GM19025 (cell line): ENCODE measurements around the gene OR51E1.

ENCODE experiments used
- ATAC-seq: cut with Tn5 transposase; IDR thresholded peaks from one replicate; pipeline ENCODE4 v1.9.1; 2021; ENCODE audit warnings: mild to moderate bottlenecking, low read depth, moderate library complexity; ENCODE audit not compliant: unreplicated experiment

OR51E1 gene

GRCh38 chr11:4643682-4644081 lies at the start of gene OR51E1:
Gene OR51E1 (plus strand): TSS chr11:4643982. CDS start chr11:4652527, 8,545 bp downstream.
- ATAC-seq, result no peak

GRCh38 chr11:4605057-4605456 lies 38.7 kb upstream of the OR51E1 start:
- no peak for ATAC-seq

- no peak for ATAC-seq
These were observed 37.4 kb upstream of the OR51E1 start for GRCh38 chr11:4606231-4607015.

- ATAC-seq, result no peak
These were observed 36.7 kb upstream of the OR51E1 start for GRCh38 chr11:4607096-4607495.

GRCh38 chr11:4607781-4608666 lies 35.8 kb upstream of the OR51E1 start, which contains the start of gene TRIM68:
Gene TRIM68 (minus strand): TSS chr11:4608231. CDS start chr11:4605504, 2,727 bp downstream.
- ATAC-seq, result peak; percentile 100

GRCh38 chr11:4610258-4610935 lies 33.4 kb upstream of the OR51E1 start:
- ATAC-seq, result no peak

- ATAC-seq, result no peak
These were observed 31.8 kb upstream of the OR51E1 start for GRCh38 chr11:4611986-4612385.

- no peak for ATAC-seq
These were observed 27.8 kb upstream of the OR51E1 start for GRCh38 chr11:4615856-4616444.

- no peak for ATAC-seq
These were observed 24.3 kb upstream of the OR51E1 start for GRCh38 chr11:4619514-4619913.

- no peak for ATAC-seq
These were observed 17.3 kb upstream of the OR51E1 start for GRCh38 chr11:4626207-4627099.

- ATAC-seq, result no peak
These were observed 7.6 kb upstream of the OR51E1 start for GRCh38 chr11:4636136-4636535.

- ATAC-seq, result peak; percentile 89
These were observed 6.7 kb upstream of the OR51E1 start, which contains the start of gene OR51D1 for GRCh38 chr11:4636962-4637661. Gene OR51D1 (plus strand): TSS chr11:4637477. CDS start chr11:4639791, 2,314 bp downstream.

GRCh38 chr11:4637662-4638047 lies 6.1 kb upstream of the OR51E1 start:
- ATAC-seq, result no peak

GRCh38 chr11:4639931-4640330 lies 3.9 kb upstream of the OR51E1 start:
- no peak for ATAC-seq

GRCh38 chr11:4641501-4641900 lies 2.3 kb upstream of the OR51E1 start:
- no peak for ATAC-seq

- ATAC-seq, result no peak
These were observed 1.7 kb upstream of the OR51E1 start for GRCh38 chr11:4642043-4642442.

GRCh38 chr11:4643076-4643475 lies 706 bp upstream of the OR51E1 start:
- no peak for ATAC-seq

- no peak for ATAC-seq
These were observed 451 bp downstream of the OR51E1 start for GRCh38 chr11:4644233-4644632.

GRCh38 chr11:4645974-4646373 lies 2.2 kb downstream of the OR51E1 start:
- ATAC-seq, result no peak
